GM18858 (cell line): Measurements from ENCODE around the gene HMGB3.
"Not testable (repeated sequence)": the region's sequence is repeated elsewhere in the genome, so short reads cannot be mapped to it uniquely, and the experiment has no call there.

Source experiments
- ATAC-seq: cut with Tn5 transposase; IDR thresholded peaks from one replicate; pipeline ENCODE4 v1.9.1; 2021; ENCODE audit not compliant: unreplicated experiment

Gene HMGB3

DNA sequence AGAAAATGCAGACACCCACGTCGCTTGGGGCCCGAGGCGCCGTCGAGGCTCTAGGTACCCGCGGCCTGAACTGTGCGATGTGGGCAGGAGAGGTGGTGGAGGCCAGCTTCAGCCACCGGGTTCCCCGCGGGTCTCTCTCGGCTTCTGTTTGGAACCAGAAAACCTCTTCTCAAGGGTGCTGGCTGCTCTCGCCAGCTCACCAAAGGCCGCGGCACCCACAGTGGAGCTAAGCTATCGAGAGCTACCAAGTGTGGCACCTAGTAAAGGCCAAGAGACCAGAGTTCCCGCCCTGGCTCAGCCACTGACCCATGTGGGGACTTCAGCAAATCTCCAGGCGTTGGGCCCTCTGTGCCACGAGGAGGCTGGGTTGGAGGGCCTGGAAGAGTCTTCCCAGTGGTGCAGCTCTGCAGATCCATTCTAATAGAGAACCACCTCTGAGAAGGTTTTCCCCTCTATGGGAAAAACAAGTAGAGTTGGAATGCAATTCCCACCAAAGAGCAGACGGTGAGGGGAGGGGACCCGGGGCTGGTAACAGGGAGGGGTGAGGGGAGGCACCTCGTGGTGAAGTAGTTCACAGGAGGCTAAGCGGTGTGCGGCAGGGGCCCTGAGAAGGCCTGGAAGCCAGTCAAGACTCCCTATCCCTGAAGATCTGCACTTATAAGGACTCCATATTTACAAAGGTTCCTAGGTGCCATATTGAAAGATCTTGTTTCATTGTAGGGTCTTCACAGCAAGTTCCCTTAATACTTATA is 5.5 kb upstream of the HMGB3 start:
- ATAC-seq: no peak

- ATAC-seq: no peak
These were observed 2.9 kb upstream of the HMGB3 start for GRCh38 chrX:150980186-150980585.

DNA sequence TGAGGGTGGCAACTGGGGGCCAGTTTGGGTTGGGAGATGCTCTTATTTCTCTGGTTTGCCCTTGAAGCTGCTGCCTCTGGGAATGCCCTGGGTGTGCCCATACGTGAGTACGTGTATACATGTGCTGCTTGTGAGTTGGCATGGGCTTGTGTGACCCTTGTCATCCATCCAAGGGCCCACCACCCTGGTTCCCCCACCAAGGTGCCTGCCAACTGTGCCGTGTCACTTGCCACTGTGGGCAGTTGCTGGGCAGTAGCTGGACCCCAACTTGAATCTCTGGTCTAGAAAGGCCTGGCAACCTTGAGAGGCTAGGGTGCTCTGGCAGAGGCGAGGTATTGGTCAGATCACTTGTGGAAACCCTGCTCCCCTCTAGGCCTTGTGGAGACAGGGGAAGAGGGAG is 2.4 kb upstream of the HMGB3 start:
- ATAC-seq: no peak

DNA sequence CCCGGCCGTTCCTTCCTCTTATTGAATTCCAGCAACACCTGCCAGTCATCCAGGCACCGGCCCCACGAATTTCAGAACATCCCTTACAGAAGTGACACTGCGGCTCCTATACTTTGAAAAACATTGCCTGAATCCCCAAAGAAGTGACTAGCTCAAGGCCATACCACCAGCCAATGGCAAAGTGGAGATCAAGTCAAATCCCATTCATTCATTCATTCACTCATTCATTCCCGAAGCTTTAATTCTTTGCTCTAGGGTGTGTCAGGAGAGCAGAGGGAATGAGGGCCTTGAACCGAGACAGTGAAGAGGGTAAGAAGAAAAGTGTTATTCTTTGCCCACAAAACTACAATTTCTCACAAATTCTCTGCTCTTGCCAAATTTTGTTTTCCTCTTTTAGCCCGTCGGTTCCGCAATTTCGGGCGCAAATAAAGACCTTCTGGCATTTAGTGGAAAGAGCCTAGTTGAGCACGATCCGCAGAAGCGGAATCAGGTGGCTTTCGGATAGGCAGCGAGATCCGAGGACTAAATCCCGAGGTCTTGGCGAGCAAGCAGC is 824 bp upstream of the HMGB3 start:
- no peak for ATAC-seq

GRCh38 chrX:150983521-150984168 is 510 bp downstream of the HMGB3 start:
- no peak for ATAC-seq

- ATAC-seq: no peak
These were observed 1.2 kb downstream of the HMGB3 start for GRCh38 chrX:150984169-150984824.

- ATAC-seq: not testable (repeated sequence)
These were observed 4.6 kb downstream of the HMGB3 start for GRCh38 chrX:150987687-150988086.

GRCh38 chrX:150989420-150989819 is 6.3 kb downstream of the HMGB3 start:
- no peak for ATAC-seq

DNA sequence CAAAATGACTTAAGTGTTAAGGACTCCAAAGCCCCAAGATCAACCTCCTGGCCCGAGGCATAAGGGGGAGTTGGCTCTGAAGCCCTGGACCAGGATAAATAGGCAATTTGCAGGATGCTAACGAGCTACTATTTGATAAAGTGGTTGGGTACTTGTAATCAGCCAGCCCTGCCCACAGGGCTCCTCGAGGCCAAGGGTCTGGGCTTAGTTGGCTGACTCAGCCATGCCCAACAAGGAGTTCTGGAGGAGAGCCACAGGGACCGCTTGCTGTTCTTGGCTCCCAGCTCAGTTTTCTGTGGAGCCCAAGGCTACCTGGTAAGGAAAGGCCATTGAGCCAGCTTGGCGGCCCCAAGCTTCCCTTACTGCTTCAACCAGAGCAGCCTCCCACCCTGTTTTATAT is 7.8 kb downstream of the HMGB3 start:
- no peak for ATAC-seq

GRCh38 chrX:151000861-151001331 is 17.8 kb downstream of the HMGB3 start:
- ATAC-seq: no peak

DNA sequence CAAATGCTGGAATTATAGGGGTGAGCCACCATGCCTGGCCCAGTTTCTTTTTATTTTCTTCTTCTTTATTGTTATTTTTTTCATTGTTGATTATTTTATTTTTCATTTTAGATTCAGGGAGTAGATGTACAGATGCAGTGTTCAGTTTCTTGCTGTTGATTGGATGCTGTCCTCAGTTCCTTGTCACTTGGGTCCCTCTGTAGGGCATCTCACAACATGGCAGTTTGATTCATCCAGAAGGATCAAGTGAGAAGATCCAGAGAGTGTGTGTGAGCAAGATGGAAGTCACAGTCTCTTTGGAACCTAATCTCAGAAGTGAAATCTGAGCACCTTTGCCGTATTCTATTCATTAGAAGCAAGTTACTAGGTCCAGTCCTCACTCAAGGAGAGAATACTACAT is 20.9 kb downstream of the HMGB3 start:
- no peak for ATAC-seq

- ATAC-seq: no peak
These were observed 23.4 kb downstream of the HMGB3 start for GRCh38 chrX:151006410-151007109.

DNA sequence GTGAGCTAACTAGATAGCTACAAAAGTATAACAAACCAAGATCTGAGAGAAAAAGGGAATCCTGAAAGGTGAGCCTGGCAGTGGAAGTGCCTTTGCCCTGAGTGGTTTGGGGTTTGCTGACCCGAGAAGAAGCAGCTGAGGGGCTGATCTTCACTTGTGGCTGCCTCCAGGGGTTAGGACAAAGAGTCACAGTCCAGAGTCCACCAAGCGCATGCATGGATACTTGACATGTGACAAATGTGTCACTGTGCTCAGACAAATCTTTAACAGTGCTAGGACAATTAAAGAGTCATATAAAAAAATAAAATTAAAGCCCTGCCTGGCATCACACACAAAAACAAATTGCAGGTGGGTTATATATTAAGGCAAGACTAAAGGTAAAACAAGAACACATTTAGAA is 26.4 kb downstream of the HMGB3 start:
- no peak for ATAC-seq

DNA sequence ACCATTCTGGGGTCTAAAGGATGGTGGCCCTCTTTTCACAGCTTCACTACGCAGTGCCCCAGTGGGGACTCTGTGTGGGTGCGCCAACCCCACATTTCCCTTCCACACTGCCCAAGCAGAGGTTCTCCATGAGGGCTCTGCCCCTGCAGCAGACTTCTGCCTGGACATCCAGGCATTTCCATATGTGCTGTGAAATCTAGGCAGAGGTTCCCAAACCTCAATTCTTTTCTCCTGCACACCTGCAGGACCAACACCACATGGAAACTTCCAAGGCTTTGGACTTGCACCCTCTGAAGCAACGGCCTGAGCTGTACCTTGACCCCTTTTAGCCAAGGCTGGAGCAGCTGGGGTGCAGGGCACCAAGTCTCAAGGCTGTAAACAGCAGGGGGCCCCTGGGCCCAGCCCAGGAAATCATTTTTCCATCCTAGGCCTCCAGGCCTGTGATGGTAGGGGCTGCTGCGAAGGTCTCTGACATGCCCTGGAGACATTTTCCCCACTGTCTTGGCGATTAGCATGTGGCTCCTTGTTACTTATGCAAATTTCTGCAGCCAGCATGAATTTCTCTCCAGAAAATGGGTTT is 30.1 kb downstream of the HMGB3 start:
- ATAC-seq: no peak

DNA sequence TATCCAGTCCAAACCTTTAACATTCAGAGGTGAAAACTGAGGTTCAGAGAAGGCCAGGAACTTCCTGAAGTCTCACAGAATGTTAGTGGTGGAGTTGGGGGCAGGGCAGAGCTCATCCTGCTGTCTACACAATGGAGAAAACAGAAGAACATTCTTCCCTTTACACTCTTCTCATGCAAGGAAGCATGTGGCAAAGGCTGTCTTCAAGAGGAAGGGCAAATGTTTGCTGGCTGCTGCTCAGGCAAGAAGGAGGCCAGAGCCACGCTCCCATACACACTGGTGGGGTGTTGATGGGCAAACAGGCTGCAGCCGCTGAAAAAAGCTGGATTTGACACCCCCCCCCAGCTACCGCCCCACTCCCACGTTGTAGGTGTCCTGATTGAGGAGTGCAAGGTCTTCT is 32.5 kb downstream of the HMGB3 start:
- ATAC-seq: no peak

DNA sequence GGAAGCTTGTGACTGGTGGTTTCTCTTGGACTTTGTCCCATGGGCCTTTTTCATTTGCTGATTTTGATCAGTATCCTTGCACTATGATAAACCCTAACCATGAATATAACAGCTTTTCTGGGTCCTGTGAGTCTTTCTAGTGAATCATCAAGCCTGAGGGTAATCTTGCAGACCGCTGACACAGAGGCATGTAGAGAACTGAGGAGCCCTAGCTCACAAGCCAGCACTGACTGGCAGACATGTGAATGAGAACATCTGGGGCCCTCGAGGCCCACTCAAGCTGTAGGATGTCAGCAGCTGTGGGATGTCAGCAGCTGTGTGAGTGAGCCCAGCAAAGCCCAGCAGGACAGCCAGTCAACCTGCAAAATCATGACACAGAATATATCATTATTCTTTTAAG is 36.7 kb downstream of the HMGB3 start:
- no peak for ATAC-seq

DNA sequence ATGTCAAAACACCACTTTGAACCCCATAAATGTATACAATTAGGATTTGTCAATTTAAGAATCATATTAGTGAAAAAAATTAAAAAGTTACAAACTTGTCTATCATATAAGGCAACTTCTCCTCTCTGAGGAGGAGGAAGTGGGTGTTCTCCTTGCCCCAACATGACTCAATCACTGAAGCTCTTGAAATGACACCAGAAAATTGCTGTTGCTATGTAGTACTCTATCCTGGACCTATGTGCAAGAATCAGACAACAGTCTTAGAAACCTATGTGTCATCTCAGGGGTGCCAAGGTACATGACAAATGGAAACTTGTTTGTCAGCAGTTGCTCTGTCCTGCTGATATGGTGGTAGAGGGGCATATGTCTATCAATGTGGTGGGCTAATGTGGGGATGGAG is 47.7 kb downstream of the HMGB3 start:
- ATAC-seq: no peak

GRCh38 chrX:151031391-151031975 is 48.3 kb downstream of the HMGB3 start:
- ATAC-seq: no peak

GRCh38 chrX:151039351-151039750 is 56.2 kb downstream of the HMGB3 start:
- no peak for ATAC-seq
